Muscle layer of colon (tissue), 2 donors: ENCODE results near the gene STN1.

Experiments used
- H3K27ac ChIP-seq: one replicate; pipeline ENCODE4 v1.7.0; 2013; ENCODE audit warnings: low read depth, mild to moderate bottlenecking, low read length, moderate library complexity
- H3K27me3 ChIP-seq, 2 donors: one replicate each; pipeline ENCODE4 v1.7.0; 2013; ENCODE audit warnings: low read length in 2 of 2, mild to moderate bottlenecking in 2 of 2; ENCODE audit not compliant: insufficient read depth in 2 of 2, control insufficient read depth in 1 of 2
- H3K36me3 ChIP-seq: one replicate; pipeline ENCODE4 v1.7.0; 2013; ENCODE audit warnings: mild to moderate bottlenecking, low read length; ENCODE audit not compliant: insufficient read depth
- H3K4me1 ChIP-seq: one replicate; pipeline ENCODE4 v1.7.0; 2013; ENCODE audit warnings: mild to moderate bottlenecking, low read length; ENCODE audit not compliant: insufficient read depth
- H3K4me3 ChIP-seq, 2 donors: one replicate each; pipeline ENCODE4 v1.7.0; 2013; ENCODE audit warnings: low read length in 2 of 2, low read depth in 1 of 2, mild to moderate bottlenecking in 1 of 2, moderate library complexity in 1 of 2
- H3K9ac ChIP-seq: one replicate; pipeline ENCODE4 v1.7.0; 2013; ENCODE audit warnings: low read length
- H3K9me3 ChIP-seq: one replicate; pipeline ENCODE4 v1.7.0; 2013; ENCODE audit warnings: mild to moderate bottlenecking, low read length
- donor health status: abdominal sarcoma.
- donor health status: Adenocarcinoma of cecum.

STN1 gene

DNA sequence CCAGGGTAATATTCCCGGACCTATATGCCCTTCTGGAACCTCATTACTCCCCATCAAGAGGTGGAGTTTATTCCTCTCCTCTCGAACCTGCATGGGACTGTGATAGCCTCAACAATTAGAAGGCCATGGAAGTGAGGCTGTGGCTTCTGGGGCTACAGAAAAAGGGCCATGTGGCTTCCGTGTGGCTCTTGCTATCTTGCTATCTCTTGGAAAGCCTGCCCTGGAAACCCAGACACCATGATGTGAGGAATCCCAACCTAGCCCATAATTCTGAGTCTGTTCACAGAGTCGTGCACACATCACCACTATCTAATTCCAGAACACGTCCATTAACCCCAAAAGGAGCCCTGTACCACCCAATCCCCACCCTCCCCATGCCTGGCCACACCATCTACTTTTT lies 41.8 kb downstream of the STN1 start:
- Histone ChIP-seq H3K27me3 (no peaks in the 10 kb centered on the region), H3K9ac (no peak overlapping the region), H3K27ac (no peak overlapping the region), H3K9me3 (no peaks in the 10 kb centered on the region), H3K4me3 (no peak overlapping the region), H3K4me1 (no peaks in the 10 kb centered on the region), H3K36me3 (peaks cover 29% of the 10 kb centered on the region)

- no peak overlapping the region for H3K4me3 ChIP-seq
- H3K9ac ChIP-seq, result no peak overlapping the region
- no peak overlapping the region for H3K27ac ChIP-seq
- no peaks in the 10 kb centered on the region for H3K27me3 ChIP-seq
- H3K4me1 ChIP-seq, result no peaks in the 10 kb centered on the region
- H3K9me3 ChIP-seq, result no peaks in the 10 kb centered on the region
- H3K36me3 ChIP-seq, result peaks cover 16% of the 10 kb centered on the region
Measured at GRCh38 chr10:103874730-103875129, 43.3 kb downstream of the STN1 start.

DNA sequence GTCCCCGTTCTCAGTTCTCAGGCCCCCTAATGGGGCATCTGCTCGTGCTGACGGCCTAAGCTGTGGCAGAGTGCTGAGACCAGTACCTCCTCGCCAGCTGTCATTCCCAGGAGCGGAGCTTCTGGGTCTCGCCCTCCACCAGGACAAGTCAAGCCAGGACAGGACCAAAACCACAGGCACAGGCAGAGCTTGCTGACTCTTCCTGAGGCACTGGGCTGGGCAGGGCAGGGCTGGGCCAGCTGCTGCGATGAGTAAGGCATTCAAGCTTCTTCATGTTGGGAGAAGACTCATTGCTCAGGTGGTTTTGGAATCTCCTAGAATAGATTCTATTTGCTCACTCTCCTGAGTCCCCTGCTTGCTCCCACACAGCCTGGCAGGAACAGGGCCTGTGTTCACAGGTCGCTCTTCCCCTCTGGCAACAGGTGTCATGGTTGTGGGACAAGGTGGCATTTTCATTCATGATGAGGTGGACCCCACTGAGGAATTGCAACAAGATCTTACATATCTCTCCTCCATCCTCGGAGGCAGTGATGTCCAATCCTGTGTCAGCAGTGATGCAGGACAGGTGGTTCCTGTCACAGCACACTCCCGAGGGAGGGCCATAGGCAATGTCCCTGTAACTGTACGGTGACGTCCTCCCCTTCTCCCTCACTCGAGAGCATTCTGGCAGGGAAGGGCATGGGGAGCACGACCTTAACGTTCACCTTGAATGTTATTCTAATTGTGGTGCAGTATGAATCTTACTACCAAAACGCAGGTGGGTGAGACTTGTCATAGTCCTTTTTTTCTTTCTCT lies 45.6 kb downstream of the STN1 start:
- no peaks in the 10 kb centered on the region for H3K9me3 ChIP-seq
- H3K27ac ChIP-seq, result no peak overlapping the region
- H3K27me3 ChIP-seq, result no peaks in the 10 kb centered on the region
- H3K9ac ChIP-seq, result no peak overlapping the region
- H3K4me3 ChIP-seq, result no peak overlapping the region
- no peaks in the 10 kb centered on the region for H3K4me1 ChIP-seq
- H3K36me3 ChIP-seq, result no peaks in the 10 kb centered on the region

- Histone ChIP-seq H3K9ac (no peak overlapping the region), H3K4me1 (no peaks in the 10 kb centered on the region), H3K9me3 (no peaks in the 10 kb centered on the region), H3K27ac (no peak overlapping the region), H3K27me3 (no peaks in the 10 kb centered on the region), H3K4me3 (no peak overlapping the region), H3K36me3 (no peaks in the 10 kb centered on the region)
Measured at GRCh38 chr10:103871006-103871405, 47.0 kb downstream of the STN1 start.

- no peaks in the 10 kb centered on the region for H3K36me3 ChIP-seq
- H3K27ac ChIP-seq, result no peak overlapping the region
- H3K9me3 ChIP-seq, result no peaks in the 10 kb centered on the region
- no peaks in the 10 kb centered on the region for H3K4me1 ChIP-seq
- no peaks in the 10 kb centered on the region for H3K27me3 ChIP-seq
- no peak overlapping the region for H3K9ac ChIP-seq
- H3K4me3 ChIP-seq, result no peak overlapping the region
Measured at GRCh38 chr10:103870516-103870915, 47.5 kb downstream of the STN1 start.

DNA sequence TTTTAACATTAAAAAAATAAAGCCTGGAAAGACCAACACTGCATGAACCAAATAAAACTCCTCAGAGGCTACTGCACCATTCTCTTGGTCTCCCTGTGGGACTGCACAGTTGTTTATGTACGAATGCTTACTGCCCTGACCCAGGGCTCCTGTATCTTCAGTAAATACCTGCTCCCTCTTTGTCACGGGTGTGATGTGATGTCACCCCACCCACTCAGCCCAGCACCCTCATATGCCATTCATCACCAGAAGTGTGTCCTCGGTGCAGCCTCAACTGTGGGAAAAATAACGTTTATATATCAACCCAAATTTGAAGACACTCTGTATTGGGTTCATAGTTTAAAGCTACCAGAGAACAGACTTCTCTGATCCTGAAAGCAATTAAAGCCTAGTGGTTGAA lies 48.6 kb downstream of the STN1 start:
- no peaks in the 10 kb centered on the region for H3K4me1 ChIP-seq
- H3K9ac ChIP-seq, result no peak overlapping the region
- H3K27me3 ChIP-seq, result no peaks in the 10 kb centered on the region
- H3K27ac ChIP-seq, result no peak overlapping the region
- H3K4me3 ChIP-seq, result no peak overlapping the region
- no peaks in the 10 kb centered on the region for H3K9me3 ChIP-seq
- no peaks in the 10 kb centered on the region for H3K36me3 ChIP-seq

- no peak overlapping the region for H3K9ac ChIP-seq
- H3K9me3 ChIP-seq, result no peaks in the 10 kb centered on the region
- no peaks in the 10 kb centered on the region for H3K27me3 ChIP-seq
- no peaks in the 10 kb centered on the region for H3K4me1 ChIP-seq
- H3K27ac ChIP-seq, result no peak overlapping the region
- H3K36me3 ChIP-seq, result no peaks in the 10 kb centered on the region
- no peak overlapping the region for H3K4me3 ChIP-seq
Measured at GRCh38 chr10:103868200-103868599, 49.8 kb downstream of the STN1 start.

GRCh38 chr10:103861505-103861904 lies 56.5 kb downstream of the STN1 start:
- no peaks in the 10 kb centered on the region for H3K9me3 ChIP-seq
- no peak overlapping the region for H3K9ac ChIP-seq
- no peak overlapping the region for H3K27ac ChIP-seq
- no peak overlapping the region for H3K4me3 ChIP-seq
- no peaks in the 10 kb centered on the region for H3K27me3 ChIP-seq
- no peaks in the 10 kb centered on the region for H3K36me3 ChIP-seq
- peaks cover 6% of the 10 kb centered on the region for H3K4me1 ChIP-seq

DNA sequence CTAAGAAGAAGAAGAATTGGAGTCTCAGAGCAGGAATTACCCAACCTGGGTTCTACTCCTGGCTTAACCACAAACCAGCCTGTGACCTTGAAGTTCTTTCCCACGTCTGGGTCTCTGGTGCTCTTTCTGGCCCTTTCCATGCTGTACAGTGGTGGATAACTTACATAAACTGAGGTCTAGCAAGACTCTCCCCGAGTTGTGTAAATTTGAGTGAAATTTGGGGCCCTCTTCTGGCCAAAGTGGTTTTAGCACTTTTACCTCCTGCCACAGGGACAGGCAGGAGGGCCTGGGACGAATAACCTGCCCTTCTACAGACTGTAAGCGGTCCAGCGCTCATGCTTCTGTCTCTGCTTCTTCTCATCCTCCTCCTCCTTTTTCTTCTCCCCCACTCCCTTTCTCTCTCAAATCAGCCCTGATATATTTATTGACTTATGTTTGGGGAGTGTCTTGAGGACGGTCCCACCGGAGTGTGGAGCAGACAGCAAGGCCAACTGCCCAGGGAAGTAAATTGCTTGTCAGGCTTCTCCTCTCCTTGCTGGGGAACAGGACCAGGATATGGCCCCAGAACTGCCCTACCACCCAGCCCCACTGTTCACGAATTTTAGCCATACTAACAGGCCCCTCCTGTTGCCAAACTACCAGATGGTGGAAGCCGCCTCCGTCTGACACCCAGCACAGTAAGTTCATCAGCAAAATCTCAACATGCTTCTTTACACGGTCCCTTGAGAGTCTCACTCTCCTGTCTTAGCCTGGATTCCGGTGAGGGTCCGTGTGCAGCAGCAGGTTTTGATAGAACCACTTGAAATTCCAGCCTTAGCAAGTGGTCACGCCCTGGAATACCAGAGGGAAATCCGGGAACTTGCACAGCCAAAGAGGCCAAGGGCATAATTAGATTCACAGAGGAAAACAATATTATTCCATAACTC lies 58.6 kb downstream of the STN1 start:
- H3K9ac ChIP-seq, result no peak overlapping the region

GRCh38 chr10:103858360-103858759 lies 59.6 kb downstream of the STN1 start:
- no peak overlapping the region for H3K4me3 ChIP-seq
- H3K27me3 ChIP-seq, result no peaks in the 10 kb centered on the region
- H3K27ac ChIP-seq, result no peak overlapping the region
- H3K9ac ChIP-seq, result no peak overlapping the region
- H3K9me3 ChIP-seq, result no peaks in the 10 kb centered on the region
- peaks cover 24% of the 10 kb centered on the region for H3K4me1 ChIP-seq
- H3K36me3 ChIP-seq, result no peaks in the 10 kb centered on the region

More for the DNA sequence above, 58.6 kb downstream of the STN1 start:
- H3K36me3 ChIP-seq, result no peaks in the 10 kb centered on the region
- no peak overlapping the region for H3K4me3 ChIP-seq
- no peaks in the 10 kb centered on the region for H3K27me3 ChIP-seq
- peaks cover 14% of the 10 kb centered on the region for H3K4me1 ChIP-seq
- no peak overlapping the region for H3K27ac ChIP-seq
- no peaks in the 10 kb centered on the region for H3K9me3 ChIP-seq

GRCh38 chr10:103856797-103857170 lies 61.2 kb downstream of the STN1 start:
- Histone ChIP-seq H3K27me3 (no peaks in the 10 kb centered on the region), H3K27ac (no peak overlapping the region), H3K4me1 (peaks cover 40% of the 10 kb centered on the region), H3K36me3 (no peaks in the 10 kb centered on the region), H3K9me3 (no peaks in the 10 kb centered on the region), H3K4me3 (no peak overlapping the region), H3K9ac (no peak overlapping the region)
